ENCODE data around the gene GALNT13.

Gene GALNT13

DNA sequence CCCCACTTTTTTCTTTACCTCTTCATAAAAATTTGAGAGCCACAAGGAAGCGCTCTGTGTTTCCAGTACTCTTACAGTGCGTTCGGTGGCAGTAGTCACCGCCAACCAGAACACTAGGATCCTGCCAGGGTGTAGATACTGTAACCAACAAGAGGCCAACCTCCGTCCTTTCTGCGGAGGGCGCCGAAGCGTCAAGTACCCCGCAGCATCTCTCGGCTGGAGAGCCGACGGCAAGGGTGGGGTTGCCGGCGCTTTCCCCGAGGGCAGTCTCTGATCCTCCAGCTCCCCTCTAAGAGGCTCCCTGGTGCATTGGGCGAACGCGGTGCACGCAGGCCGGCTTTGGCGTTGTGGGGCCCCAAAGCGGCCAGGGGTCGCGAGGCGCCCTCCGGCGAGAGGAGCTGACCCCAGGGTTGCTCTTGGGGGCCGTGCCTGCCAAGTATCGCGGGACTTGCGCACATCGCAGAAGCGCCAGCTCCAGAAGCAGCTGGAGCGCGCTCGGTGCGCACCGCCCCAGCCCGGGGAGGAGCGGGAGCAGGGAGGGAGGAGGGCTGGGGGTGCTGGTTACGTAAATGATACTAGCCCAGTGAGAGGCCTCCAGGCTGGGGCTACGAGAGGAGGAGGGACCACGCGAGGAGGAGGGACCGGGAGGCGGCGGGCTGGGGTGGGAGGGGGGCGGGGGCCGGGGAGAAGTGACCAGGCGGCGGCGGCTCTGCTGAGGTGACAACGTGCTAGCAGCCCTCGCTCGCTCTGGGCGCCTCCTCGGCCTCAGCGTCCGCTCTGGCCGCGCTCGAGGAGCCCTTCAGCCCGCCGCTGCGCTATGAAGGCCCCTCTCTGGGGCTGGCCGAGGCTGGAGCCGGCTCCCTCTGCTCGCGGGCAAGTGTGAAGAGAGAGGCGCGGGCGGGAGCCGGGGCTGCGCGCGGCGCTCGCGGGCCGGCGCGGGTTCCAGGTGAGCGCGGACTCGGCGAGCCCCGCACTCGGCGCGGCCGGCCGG lies at the start of gene GALNT13:
Gene GALNT13 (plus strand): TSS at position 692 of the 991 bp plus-strand sequence.
- no peak for DNase-seq

DNA sequence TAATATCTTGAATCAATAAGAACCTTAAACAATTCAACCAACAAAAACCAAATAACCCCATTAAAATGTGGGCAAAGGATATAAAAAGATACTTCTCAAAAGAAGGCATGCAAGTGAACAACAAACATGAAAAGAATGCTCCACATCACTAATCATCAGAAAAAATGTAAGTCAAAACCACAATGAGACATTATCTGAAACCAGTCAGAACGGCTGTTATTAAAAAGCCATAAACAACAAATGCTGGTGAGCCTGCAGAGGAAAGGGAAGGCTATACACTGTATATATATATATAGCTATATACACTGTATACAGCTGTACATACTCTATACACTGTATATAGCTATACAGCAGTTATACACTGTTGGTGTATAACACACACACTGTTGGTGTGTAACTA lies 47.8 kb upstream of the GALNT13 start:
- DNase-seq, result no peak

DNA sequence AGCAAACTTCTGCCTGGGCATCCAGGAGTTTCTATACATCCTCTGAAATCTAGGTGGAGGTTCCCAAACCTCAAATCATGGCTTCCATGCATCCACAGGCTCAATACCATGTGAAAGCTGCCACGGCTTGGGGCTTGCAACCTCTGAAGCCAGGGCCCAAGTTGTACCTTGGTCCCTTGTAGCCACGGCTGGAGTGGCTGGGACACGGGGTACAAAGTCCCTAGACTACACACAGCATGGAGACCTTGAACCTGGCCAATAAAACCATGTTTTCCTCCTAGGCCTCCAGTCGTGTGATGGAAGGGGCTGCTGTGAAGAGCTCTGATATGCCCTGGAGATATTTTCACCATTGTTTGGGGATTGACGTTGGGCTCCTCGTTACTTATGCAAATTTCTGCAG lies 43.4 kb upstream of the GALNT13 start:
- no peak for DNase-seq

DNA sequence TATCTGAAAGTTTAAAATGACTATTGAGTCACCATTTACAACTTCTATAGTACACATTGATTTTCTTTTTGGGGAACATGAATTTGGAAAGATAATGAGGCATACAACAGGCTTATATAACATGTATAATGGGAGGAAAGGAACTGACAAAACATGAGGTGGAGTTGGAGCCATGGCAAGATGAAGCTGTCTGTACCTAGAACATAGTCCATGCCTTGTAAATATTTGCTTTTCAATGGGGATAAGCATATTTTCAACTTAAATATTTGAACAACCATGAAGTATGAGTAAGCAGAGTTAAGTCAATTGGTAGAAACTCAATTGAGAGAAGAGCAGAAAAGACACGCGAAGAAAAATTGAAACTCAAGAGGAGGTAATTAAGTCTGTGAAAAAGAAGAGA lies 37.1 kb upstream of the GALNT13 start:
- DNase-seq, result no peak

DNA sequence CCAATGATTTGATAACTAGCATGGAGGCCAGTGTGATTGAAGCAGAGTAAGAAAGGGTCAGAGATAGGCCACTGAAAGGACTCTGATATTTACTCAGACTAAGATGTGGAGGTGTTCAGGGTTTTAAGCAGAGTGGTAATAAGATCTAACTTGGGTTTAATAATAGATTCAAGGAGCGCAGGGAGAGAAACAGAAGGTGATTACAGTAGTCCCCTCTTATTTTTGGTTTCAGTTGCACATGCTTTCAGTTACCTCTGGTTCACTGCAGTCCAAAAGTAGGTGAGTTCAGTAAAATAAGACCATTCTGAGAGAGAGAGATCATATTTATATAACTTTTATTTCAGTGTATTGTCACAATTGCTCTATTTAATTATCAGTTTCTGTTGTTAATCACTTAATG lies 13.5 kb upstream of the GALNT13 start:
- no peak for DNase-seq

DNA sequence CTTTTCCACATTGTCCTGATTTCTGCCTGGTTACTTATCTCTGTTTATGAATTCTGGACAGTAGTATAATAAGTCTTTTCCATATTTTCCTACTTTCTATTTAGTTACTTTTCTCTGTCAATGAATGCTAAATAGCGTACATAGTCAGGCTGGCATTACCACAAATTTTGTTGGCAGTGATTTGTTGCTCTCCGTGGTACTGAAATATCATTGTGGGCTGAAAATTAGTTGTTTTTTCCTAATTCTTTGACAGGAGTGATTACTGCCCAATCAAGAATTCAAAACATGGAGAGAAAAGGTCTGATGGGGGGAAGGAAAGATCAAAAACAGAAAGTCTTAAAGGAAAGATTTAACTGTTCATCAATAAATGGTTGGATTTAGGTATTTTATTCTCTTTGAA lies 7.7 kb upstream of the GALNT13 start:
- DNase-seq, result no peak

DNA sequence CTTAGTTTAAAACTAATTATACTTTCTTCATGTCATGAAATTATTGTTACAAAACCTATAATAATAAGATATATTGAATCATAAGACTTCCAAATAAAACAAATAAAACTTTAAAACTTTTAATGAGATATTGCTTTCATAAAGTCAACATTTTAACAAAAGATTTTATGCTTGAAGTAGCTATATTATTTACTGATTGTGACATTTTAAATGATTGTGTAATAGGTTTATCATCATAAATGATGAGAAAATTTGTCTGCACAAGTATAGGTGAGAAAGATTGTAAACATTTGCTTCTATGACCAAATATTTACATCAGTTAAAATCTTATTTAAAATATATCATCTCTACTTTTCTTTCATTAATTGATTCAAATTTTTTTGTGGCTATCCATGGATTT lies 5.1 kb upstream of the GALNT13 start:
- DNase-seq, result no peak

DNA sequence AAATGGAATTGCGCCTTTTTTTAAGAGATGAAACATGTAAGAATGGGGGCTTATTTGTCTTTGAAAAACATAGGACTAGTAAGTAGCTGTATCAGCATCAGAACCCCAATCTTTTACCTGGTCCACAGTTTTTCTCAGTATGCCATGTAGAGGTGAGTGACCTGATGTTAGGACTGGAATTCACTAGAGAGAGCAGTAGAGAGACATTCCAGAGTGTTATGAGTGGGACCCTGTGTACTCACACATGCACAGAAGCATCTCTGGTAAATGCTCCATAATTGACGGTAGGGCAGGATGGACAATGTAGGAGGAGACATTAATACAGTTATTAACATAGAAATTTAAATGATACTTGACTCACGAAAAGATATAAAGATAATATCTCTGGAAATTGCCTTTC lies 1.4 kb upstream of the GALNT13 start:
- no peak for DNase-seq

DNA sequence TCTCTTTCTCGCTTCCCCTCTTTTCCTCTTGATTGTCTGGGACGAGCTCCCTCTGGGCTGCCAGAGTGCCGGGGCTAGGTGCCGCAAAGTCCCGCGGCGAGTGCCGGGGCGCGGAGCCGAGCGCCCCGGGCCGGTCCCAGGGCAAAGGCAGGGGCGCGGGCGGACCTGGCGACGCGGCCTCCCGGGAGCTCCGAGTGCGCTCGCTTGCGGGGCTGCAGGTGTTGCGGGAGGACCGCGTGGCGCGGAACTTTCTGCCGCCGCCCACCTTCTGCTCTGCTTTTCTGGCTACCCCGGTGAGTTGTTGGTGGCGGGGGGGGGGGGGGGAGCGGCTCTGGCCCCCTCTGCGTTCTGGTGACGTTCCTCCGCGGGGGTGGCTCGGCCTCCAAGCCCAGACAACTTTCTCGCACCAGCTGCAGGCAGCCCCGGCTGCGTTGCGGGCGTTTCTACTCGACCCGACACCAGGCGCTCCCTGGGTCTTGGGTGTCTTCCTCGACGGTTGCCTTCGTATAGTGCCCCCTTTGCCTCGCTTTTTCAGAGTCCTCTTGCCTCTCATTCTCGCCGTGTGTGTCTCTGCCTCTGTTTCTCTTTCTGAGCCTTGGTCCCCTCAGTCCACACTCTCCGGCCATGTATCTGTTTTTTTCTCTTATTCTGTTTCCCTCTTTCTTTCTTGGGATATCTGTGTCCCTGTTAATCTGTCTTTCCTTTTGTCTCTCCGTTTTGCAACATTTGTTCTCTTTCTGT lies 759 bp downstream of the GALNT13 start:
- no peak for DNase-seq

DNA sequence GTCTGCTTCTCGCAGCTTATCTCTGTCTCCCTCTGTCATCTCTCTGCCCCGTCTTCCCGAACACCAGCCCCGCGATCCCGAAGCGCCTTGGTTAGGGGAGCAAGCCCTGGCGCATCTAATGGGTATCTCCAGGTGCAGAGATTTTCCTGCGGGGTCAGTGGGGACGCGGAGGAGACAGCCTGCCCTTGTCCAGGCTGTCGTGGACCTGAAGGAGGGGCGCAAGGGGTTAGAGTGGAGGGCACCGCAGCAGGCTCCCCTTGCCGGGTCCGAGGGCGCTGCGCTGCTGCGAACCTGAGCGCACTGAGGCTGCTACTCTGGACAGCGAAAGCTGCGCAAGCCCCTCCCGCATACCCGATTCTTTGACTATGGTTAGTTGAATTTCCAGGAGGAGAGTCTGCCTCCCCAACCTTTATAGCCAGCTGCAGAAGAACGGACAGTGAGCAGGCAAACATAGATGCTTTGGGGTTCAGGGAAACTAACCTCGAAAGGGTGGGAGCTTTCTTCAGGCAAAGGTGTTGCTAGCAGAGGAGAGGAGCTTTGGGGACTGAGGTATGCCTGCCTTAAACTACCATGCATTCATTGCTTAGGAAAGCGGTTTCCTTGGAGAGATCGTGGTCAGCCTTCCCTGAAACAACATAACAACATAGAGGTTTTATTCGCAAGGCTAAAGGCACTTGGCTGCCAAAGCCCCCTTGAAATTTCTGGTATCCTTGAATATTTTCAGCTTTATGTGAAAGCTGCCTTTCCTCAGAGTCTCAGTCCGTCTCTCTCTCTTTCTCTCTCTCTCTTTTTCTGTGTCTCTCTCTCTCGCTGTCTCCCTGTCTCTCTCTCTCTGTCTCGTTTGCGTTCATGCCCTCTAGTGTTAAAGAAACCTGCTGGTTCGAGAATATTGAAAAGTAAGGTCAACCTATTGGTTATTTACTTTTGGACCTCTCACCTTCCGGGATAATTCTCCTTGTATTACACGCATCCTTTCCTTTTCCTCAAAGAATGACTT lies 1.6 kb downstream of the GALNT13 start:
- DNase-seq, result no peak

DNA sequence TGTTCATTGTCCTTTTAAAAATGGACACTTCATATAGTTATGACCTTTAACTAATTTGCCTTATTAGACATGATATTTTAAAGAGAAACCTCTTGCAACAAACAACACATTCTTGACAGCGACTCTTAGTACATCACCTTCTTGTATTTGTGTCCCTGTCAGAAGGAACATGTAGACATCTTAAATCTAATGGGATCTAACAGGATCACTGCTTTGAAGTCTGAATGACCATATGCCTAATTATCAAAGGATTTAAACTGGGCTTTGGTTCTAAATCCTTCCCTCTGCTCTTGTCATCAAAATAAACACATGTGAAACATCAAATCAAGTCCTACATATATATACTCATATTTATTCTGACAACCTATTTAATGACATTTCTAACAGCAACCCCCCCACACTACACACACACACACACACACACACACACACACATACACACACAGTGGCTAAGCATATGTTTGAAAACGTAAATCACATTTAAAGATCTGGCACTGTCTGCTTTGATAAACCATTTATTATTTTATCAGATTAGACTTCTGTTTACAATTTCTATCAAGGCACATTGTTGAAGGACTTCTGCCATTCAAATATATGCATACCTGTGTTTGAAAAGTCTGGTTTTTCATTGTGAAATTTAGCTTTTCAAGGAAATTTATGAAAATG lies 4.2 kb downstream of the GALNT13 start:
- no peak for DNase-seq

DNA sequence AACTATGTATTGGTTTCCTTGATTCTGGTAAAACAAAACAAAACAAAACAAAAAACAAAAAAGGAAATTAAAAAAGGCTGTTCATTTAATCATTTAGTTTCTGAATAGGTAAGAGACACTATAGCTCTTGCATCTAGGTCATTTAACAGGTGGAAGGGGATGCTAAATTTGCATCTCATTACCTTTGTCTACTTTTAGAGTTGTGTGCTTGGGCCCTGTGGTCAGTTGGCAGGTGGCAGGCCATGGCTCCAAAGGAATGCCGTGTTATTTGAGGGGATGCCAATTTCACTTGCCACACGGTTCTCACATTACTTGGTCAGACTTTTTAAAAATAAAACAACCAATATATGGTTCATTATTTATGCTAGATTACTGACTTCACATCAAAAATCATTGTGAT lies 9.2 kb downstream of the GALNT13 start:
- DNase-seq, result no peak

DNA sequence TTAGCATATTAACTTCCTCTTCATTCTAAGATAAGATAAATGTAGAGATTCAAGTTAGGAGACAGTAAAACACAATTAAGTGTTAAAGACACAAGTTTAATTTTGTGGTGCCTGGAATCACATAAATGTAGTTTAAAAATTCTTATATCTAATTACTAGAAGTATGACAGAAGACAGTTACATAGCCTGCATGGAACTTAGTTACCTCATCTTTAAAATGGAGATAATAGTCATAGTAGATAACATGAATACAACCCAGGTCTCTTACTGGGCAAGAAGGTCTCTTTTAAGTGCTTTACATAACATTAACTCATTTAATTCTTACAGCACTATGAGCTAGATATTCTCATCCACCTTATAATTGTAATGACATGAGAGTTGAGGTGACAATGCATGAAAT lies 15.1 kb downstream of the GALNT13 start:
- no peak for DNase-seq

DNA sequence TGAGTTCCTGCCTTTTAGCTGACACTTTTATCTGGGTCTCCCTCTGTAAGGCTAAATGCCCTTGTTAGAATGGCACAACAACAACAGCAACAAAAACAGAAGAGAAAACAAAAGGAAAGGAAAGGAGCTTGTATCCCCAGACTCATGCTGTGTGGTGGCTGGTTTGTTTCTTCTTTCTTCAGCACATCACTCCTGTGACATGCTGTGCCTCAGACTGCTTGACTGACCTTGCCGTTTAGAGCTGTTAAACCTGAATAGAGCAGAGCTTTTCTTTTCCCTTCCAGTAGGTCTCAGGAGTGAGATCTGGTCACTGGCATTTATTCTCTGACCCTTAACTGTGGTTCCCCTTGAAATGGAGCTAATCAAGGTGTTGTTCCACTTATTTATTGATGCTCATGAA lies 18.9 kb downstream of the GALNT13 start:
- no peak for DNase-seq

DNA sequence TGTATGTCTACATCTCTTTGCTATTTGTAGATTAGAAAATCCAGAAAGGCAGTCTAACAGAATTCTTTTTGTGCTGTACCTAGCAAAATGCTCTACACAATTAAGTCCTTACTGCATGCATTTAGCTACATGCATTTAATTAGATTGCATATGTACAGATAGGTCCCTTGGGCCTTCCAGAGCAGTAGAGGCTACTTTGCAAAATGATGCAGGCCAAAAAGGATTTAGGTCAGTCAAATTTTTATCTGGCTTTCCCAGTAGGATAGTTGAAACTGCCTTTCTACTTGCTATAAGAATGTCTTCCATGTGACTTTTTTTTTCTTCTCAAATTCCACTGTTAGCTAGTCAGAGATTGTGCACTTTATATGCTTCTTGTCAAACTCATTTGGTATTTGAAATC lies 19.3 kb downstream of the GALNT13 start:
- no peak for DNase-seq

DNA sequence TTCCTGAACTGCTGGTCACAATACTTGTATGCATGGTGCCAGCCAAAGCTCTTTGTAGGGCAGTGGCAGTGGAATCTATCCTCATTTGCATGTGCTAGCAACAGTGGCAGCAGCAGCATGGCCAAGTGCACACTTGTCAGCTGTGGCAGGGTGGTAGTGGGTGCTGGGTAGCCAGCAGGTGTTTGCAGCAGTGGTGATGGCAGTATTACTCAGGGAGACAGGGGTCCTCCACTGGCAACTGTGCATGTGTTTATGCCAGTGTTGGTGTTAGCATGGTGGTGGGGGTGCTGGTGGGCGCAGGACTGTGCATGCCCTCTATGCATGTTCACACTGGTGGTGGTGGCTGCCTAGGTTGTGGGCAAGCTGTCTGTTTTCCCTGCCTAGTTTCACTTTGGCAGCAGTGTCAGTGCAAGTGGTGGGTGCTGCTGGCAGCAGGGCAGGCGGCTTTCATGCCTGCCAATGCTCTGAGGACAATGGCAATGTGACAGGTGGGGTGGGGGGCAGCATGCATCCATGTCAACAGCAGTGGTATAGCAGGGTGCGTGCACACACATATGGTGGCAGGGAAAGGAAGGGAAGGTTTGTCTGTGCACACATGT lies 41.2 kb downstream of the GALNT13 start:
- DNase-seq, result no peak

DNA sequence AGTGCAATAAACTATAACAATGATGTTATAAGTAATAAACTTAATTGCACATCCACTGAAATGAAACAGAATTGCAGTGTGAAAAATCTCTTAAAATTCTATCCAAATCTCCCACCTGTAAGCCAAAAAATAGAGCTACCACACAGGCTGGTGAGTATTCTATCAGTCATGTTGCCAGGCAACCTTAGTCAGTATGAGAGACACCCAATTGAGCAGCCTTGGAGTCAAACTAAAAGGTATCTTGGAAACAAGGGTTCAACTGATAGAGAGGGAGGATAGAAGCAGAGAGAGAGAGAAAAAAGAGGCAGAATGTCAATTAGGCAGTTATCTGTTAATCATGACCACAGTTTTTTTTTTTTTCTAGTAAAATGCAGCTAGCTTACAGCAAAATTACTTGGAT lies 45.8 kb downstream of the GALNT13 start:
- DNase-seq, result no peak

DNA sequence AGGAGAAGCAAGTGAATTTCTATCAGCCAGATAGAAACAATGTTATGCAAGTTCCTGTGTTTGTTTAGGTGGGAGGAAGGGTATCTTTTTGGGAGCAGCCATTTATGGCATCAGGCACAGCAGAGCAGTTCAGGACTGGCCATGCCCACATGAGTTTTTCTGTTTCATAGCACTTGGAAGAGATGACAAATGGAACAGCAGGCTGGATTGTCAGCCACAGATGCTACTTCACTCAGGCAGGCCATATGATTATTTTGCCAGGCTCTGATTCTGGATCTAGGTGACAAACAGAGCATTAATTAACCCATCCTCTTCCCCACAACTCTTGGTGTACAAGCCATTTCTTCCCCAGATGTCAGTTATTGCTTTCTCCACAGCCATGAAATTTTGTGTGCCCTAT lies 63.8 kb downstream of the GALNT13 start:
- DNase-seq, result no peak

DNA sequence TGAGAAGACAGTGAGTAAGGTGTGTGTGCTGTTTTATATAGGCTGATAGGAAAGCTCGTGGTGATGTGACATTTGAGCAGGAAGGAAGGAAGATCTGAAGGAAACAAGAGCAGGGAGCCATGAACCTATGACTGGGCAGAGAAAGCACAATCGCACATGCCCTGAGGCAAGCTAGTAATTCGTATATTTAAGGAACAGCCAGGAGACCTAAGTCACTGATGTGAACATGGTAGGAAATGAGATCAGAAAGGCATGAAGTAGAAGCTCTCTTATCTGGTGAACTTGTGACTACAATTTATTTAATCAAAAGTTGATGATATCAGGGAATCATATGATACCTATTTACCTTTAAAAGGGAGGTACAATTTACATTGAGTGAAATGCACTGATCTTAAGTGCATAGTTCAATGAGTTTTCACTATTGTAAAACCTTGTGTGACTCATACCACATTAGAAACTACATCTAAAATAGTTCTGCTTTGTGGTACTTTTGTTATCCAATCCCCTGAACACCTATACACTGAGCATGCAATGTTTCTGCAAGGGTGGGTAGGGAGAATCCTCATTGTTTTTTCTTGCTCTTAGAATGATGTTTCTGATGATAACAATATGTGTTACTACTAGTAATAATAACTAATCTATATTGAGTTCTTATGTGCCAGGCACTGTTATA lies 67.5 kb downstream of the GALNT13 start:
- DNase-seq, result no peak

DNA sequence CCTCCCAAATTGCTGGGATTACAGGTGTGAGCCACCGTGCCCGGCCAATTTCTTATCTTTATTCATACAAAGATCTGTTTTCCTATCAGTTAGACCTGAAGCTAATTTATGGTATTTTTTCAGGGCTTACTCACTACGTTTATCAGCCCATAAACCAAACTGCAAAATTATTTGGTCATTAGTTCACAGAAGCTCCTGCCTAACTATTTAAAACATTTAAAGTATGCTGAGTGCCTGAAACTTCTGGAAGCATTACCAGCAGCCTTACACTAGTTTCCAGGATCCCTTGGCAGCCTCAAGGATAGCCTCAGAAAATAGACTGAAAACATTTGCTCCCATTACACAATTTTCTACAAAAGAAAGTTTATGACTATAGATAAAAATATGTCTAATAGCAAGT lies 68.8 kb downstream of the GALNT13 start:
- DNase-seq, result no peak

DNA sequence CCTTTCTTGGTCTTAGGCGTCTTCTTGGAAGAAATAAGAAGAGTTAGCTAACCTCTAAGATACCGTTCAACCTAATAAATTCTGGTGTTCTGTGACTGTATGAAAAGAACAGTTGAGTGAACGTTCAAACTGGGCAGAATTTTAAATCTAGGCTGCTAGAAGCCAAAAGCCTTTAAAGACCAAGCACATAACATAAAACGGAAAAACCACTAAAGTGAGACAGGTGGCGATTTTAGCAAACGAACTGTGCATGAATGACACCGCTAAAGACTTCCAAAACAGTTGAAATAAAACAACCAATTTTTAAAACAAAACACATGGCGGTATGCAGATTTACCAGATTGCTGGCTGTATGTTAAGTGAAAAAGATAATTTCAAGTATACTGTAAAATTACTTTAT lies 73.1 kb downstream of the GALNT13 start:
- no peak for DNase-seq
